HS-27A (cell line): ENCODE data around the gene LRRIQ1.
A peak's percentile ranks its signal among the peaks of the same experiment; 100 is the strongest.

Experiments used
- DNase-seq: peaks from one replicate; pipeline ENCODE4 v3.0.0-alpha.2; 2012; ENCODE audit warnings: low read depth, missing footprints

Gene LRRIQ1

DNA sequence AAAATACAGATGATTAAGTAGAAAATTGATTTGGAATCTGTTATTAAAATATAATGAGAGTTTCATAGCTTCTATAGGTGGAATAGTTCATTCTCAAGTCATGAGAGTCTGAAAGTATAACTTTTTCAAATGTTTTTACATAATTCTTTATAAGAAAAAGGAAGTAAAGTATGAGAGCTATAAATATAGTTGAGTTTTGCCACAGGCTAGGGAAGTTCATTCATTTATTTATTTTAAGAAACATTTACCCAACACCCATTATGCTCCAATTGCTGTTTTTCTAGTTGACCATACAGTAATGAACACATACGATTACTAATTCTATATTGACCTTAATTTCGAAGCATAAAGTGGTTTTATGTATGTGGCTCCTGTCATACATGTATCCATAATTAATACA, 24.8 kb downstream of the LRRIQ1 start:
- no peak for DNase-seq

DNA sequence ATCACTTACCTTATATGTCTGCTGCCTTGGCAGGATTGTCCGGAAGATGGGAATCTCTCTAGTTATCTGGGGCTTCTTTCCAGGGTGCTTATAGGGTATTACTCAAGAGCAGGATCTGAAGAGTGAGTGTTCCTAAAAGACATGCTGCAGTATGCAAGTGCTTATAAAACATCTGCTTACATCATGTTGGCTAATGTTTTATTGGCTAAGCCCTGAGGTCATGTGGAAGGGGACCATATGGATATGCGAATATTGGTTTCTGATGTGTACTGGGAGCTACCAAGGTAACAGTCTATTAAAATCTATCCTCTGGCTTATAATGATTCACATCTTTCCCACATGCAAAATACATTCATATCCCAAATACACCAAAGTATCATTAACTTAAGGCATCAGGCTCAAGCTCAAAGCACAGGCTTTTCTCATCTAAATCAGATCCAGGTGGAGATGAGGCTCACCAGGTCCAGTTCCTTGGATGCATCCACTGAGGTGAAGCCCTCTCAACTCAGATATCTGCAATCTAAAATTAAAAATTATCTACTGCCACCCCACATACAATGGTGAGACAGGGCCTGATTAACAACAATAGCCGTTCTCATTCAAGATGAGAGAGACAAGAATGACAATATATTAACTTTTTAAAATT, 29.8 kb downstream of the LRRIQ1 start:
- DNase-seq: no peak

DNA sequence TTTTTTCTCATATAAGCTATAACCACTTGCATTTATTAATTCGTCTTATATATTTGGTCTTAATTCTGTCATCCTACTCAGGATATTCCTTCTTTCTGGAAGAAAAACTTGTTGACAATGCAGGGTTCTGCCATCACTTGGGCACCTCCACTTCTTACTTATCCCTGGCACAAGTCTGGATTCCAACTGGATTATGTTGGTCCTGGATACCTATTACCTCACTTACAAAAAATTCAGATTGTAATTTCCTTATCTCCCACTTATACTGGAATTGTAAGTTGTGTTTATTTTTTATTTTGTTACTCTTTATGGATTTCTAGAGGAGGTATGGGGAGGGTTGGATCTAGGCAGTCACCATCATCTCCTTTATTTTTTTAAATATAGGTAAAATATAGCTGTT, 36.7 kb downstream of the LRRIQ1 start:
- DNase-seq: no peak

- peak; percentile 31 for DNase-seq
These were observed 40.7 kb downstream of the LRRIQ1 start for GRCh38 chr12:85076688-85077430.

GRCh38 chr12:85085066-85085465, 48.9 kb downstream of the LRRIQ1 start:
- DNase-seq: no peak

DNA sequence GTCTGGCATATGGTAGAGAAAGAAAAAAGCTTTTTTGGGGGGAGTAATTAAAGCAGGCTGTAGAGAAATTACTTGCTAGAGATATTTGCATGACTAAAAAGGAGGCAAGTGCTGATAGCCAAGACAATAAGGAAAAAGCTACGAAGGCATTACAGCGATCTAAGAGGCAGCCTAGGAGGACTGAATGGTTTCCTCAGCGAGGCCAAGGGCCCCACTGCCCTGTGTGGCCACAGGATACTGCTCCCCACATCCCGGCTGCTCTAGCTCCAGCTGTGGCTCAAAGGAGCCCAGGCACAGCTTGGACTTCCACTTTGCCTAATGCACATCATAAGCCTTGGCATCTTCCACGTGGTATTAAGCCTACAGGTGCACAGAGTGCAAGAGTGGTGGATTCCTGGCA, 53.6 kb downstream of the LRRIQ1 start:
- DNase-seq: no peak

DNA sequence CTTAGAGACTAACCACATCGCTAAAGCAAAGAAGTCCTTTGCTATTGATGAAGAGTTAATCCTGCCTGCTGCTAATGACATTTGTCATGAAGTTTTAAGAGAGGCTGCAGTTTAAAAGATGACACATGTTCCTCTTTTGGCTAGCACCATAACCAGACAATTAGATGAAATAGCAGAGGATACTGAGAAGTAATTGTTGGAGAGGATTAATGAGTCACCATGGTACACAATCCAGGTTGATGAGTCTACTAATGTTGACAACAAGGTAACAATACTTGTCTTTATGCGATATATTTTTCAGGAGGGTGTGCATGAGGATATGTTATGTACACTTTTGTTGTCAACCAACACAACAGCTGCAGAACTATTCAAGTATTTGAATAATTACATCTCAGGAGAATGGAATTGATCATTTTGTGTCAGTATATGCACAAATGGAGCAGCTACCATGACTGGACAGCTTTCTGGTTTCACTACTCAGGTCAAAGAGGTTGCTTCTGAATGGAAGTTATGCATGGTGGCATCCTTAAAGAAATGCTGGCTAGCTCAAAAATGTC, 56.7 kb downstream of the LRRIQ1 start:
- no peak for DNase-seq

- no peak for DNase-seq
These were observed 59.4 kb downstream of the LRRIQ1 start for GRCh38 chr12:85095501-85095900.

- DNase-seq: no peak
These were observed 94.5 kb downstream of the LRRIQ1 start for GRCh38 chr12:85130646-85131045.

- DNase-seq: no peak
These were observed 102.7 kb downstream of the LRRIQ1 start for GRCh38 chr12:85138833-85139232.

- DNase-seq: no peak
These were observed 111.2 kb downstream of the LRRIQ1 start for GRCh38 chr12:85147331-85147730.

GRCh38 chr12:85152311-85152729, 116.2 kb downstream of the LRRIQ1 start:
- no peak for DNase-seq

GRCh38 chr12:85155791-85156190, 119.6 kb downstream of the LRRIQ1 start:
- no peak for DNase-seq

GRCh38 chr12:85156569-85156968, 120.4 kb downstream of the LRRIQ1 start:
- no peak for DNase-seq

DNA sequence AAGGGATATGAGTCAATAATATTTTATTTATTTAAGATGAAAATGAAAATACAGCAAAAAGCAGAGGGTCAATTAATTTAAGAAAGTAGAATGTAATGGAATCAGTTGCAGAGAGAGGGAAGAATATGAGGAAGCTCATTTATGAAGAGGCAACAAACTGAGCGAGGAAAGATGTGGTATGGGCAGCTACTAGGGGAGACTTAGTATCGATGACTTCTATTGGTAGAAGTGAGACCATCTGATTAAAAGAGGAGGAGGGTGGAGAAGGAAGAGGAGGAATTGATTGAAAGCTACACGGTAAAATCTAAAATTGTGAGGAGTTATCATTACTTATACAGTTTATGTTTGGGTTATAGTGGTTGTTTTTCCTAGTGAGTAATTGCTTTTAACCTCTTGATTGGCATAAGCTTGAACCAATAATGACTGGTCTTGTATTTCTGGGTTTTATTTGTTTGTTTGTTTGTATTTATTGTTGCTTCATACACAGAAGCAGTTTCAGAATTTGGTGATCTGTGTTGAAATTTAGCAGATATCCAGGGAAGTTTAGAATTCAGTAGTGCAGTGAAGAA, 121.0 kb downstream of the LRRIQ1 start:
- no peak for DNase-seq

GRCh38 chr12:85163752-85164321, 127.7 kb downstream of the LRRIQ1 start:
- DNase-seq: no peak

GRCh38 chr12:85179680-85180270, 143.6 kb downstream of the LRRIQ1 start:
- no peak for DNase-seq

- DNase-seq: no peak
These were observed 146.5 kb downstream of the LRRIQ1 start for GRCh38 chr12:85182699-85183098.

- DNase-seq: no peak
These were observed 147.7 kb downstream of the LRRIQ1 start for GRCh38 chr12:85183855-85184254.

DNA sequence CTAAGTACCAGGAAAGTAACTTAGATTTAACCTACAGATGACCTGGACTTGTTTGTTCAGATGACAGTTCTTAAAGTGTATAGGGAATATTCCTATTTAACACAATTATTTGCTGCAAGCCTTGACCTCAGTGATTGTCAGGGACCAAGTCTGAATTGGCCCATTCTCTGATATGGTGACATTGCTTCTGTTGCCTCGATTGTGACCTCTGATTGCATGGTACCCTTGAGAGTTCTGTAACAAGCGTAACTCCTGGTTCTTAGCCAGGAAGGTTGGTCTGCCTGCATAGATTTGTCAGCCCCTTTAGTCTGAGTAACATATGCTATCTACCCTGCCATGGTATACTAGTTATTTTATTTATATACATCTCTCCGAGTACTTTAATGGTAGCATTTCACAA, 150.1 kb downstream of the LRRIQ1 start:
- DNase-seq: no peak

- DNase-seq: no peak
These were observed 152.5 kb downstream of the LRRIQ1 start for GRCh38 chr12:85188619-85189018.

- DNase-seq: no peak
These were observed 154.6 kb downstream of the LRRIQ1 start for GRCh38 chr12:85190728-85191127.
